ENCODE results near the gene PTCRA.
"Not testable (repeated sequence)": the region's sequence is repeated elsewhere in the genome, so short reads cannot be mapped to it uniquely, and the experiment has no call there.

Gene PTCRA

DNA sequence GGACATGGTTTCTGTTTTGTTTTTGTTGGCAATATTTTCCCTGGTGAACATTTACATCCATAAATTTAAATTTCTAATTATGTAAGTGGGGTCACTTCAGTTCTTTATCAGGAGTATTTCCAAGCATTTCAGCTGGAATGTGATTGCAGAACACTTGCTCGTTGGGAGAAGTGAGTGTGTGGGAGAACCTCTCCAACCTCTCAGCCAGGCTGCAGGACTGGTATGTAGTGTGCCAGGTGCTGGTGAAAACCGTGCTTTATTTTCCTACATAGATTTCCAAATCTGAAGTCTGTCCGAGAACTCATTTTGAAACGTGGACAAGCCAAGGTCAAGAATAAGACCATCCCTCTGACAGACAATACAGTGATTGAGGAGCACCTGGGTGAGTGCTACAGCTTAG lies 30.2 kb upstream of the PTCRA start:
- no peak for TF ChIP-seq ZFX (IDR thresholded peaks at IDR 0.05)
- TF ChIP-seq, protein P1, sequence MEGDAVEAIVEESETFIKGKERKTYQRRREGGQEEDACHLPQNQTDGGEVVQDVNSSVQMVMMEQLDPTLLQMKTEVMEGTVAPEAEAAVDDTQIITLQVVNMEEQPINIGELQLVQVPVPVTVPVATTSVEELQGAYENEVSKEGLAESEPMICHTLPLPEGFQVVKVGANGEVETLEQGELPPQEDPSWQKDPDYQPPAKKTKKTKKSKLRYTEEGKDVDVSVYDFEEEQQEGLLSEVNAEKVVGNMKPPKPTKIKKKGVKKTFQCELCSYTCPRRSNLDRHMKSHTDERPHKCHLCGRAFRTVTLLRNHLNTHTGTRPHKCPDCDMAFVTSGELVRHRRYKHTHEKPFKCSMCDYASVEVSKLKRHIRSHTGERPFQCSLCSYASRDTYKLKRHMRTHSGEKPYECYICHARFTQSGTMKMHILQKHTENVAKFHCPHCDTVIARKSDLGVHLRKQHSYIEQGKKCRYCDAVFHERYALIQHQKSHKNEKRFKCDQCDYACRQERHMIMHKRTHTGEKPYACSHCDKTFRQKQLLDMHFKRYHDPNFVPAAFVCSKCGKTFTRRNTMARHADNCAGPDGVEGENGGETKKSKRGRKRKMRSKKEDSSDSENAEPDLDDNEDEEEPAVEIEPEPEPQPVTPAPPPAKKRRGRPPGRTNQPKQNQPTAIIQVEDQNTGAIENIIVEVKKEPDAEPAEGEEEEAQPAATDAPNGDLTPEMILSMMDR (conservative IDR thresholded peaks at IDR 0.05): no peak
- H3K27ac ChIP-seq: no peak overlapping the region

DNA sequence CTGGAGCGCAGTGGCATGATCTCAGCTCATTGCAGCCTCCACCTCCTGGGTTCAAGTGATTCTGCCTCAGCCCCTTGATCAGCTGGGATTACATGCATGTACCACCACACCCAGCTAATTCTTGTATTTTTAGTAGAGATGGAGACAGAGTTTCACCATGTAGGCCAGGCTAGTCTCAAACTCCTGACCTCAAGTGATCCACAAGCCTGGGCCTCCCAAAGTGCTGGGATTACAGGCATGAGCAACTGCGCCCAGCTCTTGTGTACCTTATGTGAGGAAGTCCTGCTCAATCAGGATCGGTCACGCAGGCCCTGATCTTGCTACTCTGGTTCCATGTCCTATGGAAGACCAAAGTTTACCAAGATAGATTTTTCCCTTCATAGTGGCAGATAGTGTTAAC lies 27.7 kb upstream of the PTCRA start:
- H3K27ac ChIP-seq: not testable (repeated sequence)

DNA sequence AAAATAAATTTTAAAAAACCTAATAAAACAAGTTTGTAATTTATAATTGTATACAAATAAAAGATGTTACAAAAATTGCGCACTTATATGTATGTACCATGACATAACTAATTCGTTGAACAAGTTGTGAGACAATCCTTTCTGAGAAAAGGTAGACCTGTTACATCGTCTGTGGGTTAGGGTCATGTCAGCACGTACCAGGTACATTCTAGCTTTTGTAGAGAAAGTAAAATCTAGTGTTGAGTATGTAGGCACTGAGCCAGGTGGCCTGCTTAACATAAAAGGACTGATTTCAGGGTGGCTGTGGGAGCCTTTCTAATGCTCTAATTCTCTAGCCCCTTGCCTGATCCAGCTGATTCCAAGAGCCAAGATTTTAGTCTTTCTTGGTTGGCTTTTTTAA lies 26.0 kb upstream of the PTCRA start:
- TF ChIP-seq ZFX (IDR thresholded peaks at IDR 0.05): no peak
- TF ChIP-seq, protein P1 (conservative IDR thresholded peaks at IDR 0.05): no peak
- peak overlapping the region; percentile 89 for H3K27ac ChIP-seq

DNA sequence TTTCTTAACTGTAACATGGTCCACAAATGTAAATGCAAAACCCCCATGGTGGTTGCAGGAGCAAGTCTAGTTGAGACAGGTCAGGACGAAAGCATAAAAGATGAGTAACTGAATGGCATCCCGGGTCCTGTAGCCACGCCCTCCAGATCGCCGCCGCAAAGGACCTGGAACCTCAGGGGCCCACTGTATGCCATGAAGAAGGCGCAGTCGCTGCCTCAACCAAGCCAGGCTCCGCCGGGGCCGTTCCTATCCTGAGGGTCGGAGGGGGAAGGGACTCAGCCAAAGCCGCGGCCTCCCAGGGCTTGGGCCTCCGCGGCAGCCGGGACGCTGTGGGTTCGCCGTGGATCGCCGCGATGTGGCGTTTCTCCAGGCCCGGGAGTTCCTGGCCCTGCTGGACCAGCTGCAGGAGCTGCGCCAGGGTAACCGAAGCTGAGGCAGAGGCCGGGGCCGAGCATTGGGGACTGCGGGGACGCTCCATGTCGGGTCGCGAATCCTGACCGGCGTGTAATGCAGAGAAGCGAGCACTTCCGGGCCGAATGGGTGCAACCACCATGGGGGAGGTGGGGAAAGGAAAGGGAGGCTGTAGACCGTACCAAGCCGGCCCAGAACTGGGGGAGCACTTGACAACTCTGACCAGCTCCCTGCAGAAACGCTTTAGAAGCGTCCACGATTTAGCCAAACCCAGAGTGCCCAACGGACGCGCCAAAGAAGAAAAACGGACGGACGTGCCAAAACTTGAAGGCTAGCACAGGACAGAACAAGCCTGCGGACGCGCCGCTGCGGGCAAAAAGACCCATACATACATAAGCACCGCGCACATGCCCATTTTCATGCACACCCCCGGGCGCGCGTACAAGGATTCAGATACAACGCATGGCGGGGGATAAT lies 25.3 kb upstream of the PTCRA start:
- peak overlapping the region; percentile 89 for H3K27ac ChIP-seq
- peak; percentile 91 for TF ChIP-seq ZFX (IDR thresholded peaks at IDR 0.05)
- TF ChIP-seq, protein P1 (conservative IDR thresholded peaks at IDR 0.05): no peak

DNA sequence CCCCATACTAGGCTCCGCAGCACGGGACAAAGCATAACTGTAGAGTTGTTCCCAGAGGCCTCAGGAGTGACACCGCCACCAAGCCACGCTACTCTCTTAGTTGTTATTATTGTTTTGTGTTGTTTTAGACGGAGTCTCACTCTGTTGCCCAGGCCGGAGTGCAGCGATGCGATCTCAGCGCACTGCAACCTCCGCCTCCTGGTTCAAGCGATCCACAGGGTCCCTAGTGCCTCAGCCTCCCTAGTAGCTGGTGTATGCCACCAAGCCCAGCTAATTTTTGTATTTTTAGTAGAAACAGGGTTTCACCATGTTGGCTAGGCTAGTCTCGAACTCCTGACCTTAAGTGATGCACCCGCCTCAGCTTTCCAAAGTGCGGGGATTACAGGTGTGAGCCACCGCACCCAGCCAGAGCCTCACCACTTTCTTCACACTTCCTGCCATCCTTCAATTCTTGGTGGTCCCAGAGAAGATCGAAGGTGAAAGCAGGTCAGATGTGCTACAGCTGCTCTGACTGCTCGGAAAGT lies 24.6 kb upstream of the PTCRA start:
- peak overlapping the region; percentile 89 for H3K27ac ChIP-seq

DNA sequence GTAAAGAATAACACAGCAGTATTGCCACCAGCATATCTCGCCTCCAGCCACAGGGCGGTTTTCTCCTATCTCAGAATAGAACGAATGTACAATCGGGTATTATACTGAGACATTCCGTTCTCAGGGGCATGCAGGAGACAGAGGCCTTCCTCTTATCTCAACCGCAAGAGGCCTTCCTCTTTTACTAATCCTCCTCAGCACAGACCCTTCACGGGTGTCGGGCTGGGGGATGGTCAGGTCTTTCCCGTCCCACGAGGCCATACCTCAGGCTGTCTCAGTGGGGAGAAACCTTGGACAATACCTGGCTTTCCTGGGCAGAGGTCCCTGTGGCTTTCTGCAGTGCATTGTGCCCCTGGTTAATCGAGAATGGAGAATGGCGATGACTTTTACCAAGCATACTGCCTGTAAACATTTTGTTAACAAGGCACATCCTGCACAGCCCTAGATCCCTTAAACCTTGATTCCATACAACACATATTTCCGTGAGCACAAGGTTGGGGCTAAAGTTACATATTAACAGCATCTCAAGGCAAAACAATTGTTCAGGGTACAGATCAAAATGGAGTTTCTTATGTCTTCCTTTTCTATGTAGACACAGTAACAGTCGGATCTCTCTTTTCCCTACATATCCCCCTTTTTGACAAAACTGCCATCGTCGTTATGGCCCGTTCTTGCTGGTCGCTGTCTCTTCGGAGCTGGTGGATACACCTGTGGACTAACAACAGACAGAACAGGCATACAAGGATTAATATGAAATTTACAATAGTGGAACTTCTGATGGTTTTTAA lies 21.6 kb upstream of the PTCRA start:
- H3K27ac ChIP-seq: not testable (repeated sequence)

More for the DNA sequence above, 24.6 kb upstream of the PTCRA start:
- no peak for TF ChIP-seq ZFX (IDR thresholded peaks at IDR 0.05)
- TF ChIP-seq, protein P1 (conservative IDR thresholded peaks at IDR 0.05): no peak

DNA sequence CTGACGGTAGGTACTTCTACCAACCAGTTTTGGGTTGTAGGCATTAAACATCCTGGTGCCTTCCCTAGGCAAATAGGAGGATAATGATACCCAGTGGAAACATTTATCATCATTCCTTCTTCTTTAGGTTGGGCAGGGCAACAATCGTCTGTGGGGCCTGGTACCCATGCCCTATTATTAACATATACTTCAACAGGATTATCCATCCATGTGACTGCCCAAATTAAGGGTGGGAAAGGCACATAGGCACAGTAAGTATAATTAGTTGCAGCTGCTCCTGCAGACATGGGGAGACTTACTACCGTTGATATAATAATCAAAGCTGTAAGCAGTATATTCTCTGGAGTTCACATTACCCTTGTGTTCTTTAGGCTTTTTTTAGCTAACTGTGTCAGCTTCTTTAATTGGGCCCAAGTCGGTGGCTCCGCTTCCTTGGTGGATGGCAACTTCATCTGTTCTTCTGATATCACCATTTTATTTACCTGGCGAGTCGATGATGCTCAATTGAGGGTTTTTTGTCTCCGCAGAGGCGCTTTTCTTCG lies 19.6 kb upstream of the PTCRA start:
- no peak for TF ChIP-seq ZFX (IDR thresholded peaks at IDR 0.05)
- TF ChIP-seq, protein P1 (conservative IDR thresholded peaks at IDR 0.05): no peak

DNA sequence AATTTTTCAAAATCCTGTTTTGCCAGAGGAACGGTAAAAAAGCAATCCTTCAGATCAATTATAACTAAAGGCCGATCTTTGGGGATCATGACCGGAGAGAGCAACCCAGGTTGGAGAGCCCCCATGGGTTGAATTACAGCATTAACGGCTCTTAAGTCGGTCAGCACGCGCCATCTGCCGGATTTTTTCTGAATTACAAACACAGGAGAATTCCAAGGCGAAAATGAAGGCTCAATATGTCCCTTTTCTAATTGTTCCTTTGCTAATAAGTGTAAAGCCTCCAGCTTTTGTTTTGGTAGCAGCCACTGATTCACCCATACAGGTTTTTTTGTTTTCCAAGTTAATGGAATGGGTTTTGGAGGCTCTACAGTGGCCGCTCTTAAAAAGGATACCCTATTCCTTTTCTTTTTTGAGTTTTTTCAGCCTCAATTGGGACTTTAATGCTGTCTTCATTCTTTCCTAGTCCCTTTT lies 16.9 kb upstream of the PTCRA start:
- TF ChIP-seq, protein P1 (conservative IDR thresholded peaks at IDR 0.05): peak; percentile 85
- TF ChIP-seq ZFX (IDR thresholded peaks at IDR 0.05): no peak
- no peak overlapping the region for H3K27ac ChIP-seq

More for the DNA sequence above, 19.6 kb upstream of the PTCRA start:
- H3K27ac ChIP-seq: no peak overlapping the region

Measured in C4-2B (cell line).